Measurements from ENCODE around the gene SLC12A8. TPM values are rescaled to one million over a fixed set of nuclear protein-coding genes. Genes with fewer than 3 reads are reported as not detected.
A peak's percentile ranks its signal among the peaks of the same experiment; 100 is the strongest.

SLC12A8 gene
- total RNA-seq, 1 experiment from 2014 or later: 30.7 TPM

DNA sequence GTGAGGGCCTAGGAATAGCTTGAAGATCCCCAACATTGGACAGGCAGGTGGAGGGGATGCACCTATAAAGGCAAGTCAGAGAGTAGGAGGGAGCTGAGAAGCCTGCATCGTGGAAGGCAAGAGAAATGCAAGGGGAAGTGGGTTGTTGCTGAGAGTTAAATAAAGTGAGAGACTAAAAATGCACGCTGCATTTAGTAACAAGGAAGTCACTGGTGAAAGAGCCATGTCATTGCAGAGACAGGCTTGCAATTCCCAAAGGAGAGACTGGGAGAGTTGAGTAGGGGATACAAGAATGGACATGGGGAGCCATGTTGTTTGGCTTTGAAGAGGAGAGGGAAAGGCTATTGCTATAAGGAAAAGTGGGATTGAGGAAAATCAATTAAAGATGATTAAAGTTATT, 79.7 kb downstream of the SLC12A8 start:
- intact Hi-C loops (cut with micrococcal nuclease; ENCODE audit: unreplicated experiment): no loop called here
- DNase-seq: no peak
- H3K79me2 ChIP-seq (ENCODE audit: low read depth): no peaks in the 10 kb centered on the region
- H4K20me1 ChIP-seq (ENCODE audit: insufficient read depth): no peaks in the 10 kb centered on the region
- no peak overlapping the region for H2AFZ ChIP-seq
- ChIA-PET POLR2A (ENCODE audit: unreplicated experiment) (interaction anchor here (0.6 kb wide), 1 partner anchor 82 kb away, joined by 17 read pairs; no protein-coding TSS in a partner anchor), CTCF (no interaction called here)
- no peak overlapping the region for H3K4me2 ChIP-seq
- no peak overlapping the region for H3K4me3 ChIP-seq
- H3K9me3 ChIP-seq (ENCODE audit: insufficient read depth, low read depth): no peaks in the 10 kb centered on the region
- H3K36me3 ChIP-seq (ENCODE audit: low read depth): no peaks in the 10 kb centered on the region
- H3K9me2 ChIP-seq (ENCODE audit: insufficient read depth): no peaks in the 10 kb centered on the region
- peaks cover 24% of the 10 kb centered on the region for H3F3A ChIP-seq (ENCODE audit: insufficient read depth, low read depth)
- H3K4me1 ChIP-seq (replicated peaks; ENCODE audit: insufficient read depth): peaks cover 39% of the 10 kb centered on the region
- no peaks in the 10 kb centered on the region for H3K27me3 ChIP-seq (ENCODE audit: insufficient read depth, low read depth)
- BruUV-seq (replicated peaks): no TSS peak
- no peak overlapping the region for H3K27ac ChIP-seq
- no peak for TF ChIP-seq EZH2 (IDR thresholded peaks at IDR 0.05; ENCODE audit: low read depth)
- no peak for TF ChIP-seq CTCF (conservative IDR thresholded peaks at IDR 0.05)

DNA sequence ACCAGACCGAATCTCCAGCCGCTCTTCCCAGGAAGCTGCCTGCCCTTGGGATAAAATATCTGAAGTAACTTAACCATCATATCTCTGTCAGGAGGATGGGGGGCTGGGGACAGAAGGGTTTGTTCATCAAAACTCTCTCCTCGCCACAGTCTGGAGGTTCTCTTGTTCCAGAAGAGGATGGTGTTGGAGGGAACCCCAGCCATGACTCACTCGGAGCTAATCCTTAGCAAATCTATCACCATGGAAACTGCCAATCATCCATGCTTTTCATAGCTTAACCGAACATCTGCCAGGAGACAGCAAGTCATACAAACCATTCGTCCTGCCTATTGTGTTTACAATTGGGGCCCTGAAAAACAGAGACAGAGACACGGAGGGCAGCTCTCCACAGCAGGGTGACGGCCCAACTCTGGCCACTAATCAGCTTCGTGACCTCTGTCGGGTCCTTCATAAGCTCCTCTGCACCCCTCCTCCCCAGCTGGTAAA, 83.0 kb downstream of the SLC12A8 start:
- Histone ChIP-seq H4K20me1 (ENCODE audit: insufficient read depth) (no peaks in the 10 kb centered on the region), H3K36me3 (ENCODE audit: low read depth) (no peaks in the 10 kb centered on the region), H3K27me3 (ENCODE audit: insufficient read depth, low read depth) (no peaks in the 10 kb centered on the region), H3K27ac (peak overlapping the region; percentile 87), H3F3A (ENCODE audit: insufficient read depth, low read depth) (peaks cover 46% of the 10 kb centered on the region), H3K4me1 (replicated peaks; ENCODE audit: insufficient read depth) (peaks cover 53% of the 10 kb centered on the region), H3K4me3 (no peak overlapping the region), H3K9me3 (ENCODE audit: insufficient read depth, low read depth) (no peaks in the 10 kb centered on the region), H2AFZ (no peak overlapping the region), H3K9me2 (ENCODE audit: insufficient read depth) (no peaks in the 10 kb centered on the region), H3K79me2 (ENCODE audit: low read depth) (no peaks in the 10 kb centered on the region), H3K4me2 (peak overlapping the region; percentile 52)
- intact Hi-C loops (cut with micrococcal nuclease; ENCODE audit: unreplicated experiment): loop anchor here (1.0 to 10.0 kb wide), 8 partner anchors 8 to 305 kb away; partner anchors contain the start of gene SLC12A8
- BruUV-seq (replicated peaks): no TSS peak
- peak; percentile 72 to 81 for DNase-seq
- ChIA-PET POLR2A (ENCODE audit: unreplicated experiment) (interaction anchor here (0.6 to 1.7 kb wide), 8 partner anchors 8 to 867 kb away, joined by 3 to 7 read pairs (median 4); no protein-coding TSS in a partner anchor), CTCF (interaction anchor here (0.8 kb wide), 1 partner anchor 36 kb away, joined by 3 read pairs; no protein-coding TSS in a partner anchor)
- TF ChIP-seq EZH2 (IDR thresholded peaks at IDR 0.05; ENCODE audit: low read depth) (no peak), CTCF (conservative IDR thresholded peaks at IDR 0.05) (no peak)

DNA sequence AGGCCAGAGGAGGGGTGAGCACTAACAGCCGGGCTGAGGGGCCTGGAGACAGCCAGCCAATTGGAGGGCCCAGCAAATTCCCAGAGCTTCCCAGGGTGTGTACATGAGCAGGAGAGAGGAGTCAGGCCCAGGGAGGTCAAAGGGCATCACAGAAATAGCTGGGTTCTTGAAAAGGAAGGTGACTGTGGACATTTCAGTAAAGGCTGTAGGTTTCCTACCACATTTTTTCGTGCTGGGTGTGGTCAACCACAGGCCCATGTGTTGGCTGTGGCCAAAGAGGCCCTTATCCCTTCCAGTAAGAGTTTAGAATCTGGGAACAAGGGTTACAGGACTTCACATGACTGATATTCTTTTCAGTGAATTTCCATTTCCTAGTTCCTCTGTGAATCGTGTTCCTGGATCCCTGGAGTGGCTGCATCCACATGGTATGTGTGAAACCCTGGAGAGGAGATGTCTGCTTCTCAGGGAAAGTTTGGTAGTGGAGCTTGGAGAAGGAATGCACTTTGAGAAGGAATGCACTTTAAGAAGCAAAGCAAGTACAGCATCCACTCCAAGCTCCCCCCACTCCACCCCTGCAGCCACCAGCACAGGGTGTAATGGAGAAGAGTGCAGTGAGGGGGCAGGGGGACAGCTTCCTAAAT, 83.6 kb downstream of the SLC12A8 start:
- H3K27ac ChIP-seq: peak overlapping the region; percentile 87
- TF ChIP-seq CTCF (conservative IDR thresholded peaks at IDR 0.05): no peak
- no peak for TF ChIP-seq EZH2 (IDR thresholded peaks at IDR 0.05; ENCODE audit: low read depth)
- no peaks in the 10 kb centered on the region for H4K20me1 ChIP-seq (ENCODE audit: insufficient read depth)
- peak; percentile 86 to 94 for DNase-seq
- H3K4me3 ChIP-seq: no peak overlapping the region
- peak overlapping the region; percentile 52 for H3K4me2 ChIP-seq
- H3K9me2 ChIP-seq (ENCODE audit: insufficient read depth): no peaks in the 10 kb centered on the region
- H3K36me3 ChIP-seq (ENCODE audit: low read depth): no peaks in the 10 kb centered on the region
- intact Hi-C loops (cut with micrococcal nuclease; ENCODE audit: unreplicated experiment): loop anchor here (1.0 to 10.0 kb wide), 8 partner anchors 8 to 306 kb away; partner anchors contain the start of gene SLC12A8
- H3K79me2 ChIP-seq (ENCODE audit: low read depth): no peaks in the 10 kb centered on the region
- BruUV-seq (replicated peaks): TSS peak; percentile 44
- ChIA-PET CTCF (interaction anchor here (0.6 to 0.8 kb wide), 2 partner anchors 15 to 36 kb away, joined by 3 read pairs; no protein-coding TSS in a partner anchor), POLR2A (ENCODE audit: unreplicated experiment) (interaction anchor here (0.6 to 1.7 kb wide), 8 partner anchors 11 to 866 kb away, joined by 3 to 7 read pairs (median 4); partner anchors contain the start of gene SLC12A8)
- peaks cover 53% of the 10 kb centered on the region for H3K4me1 ChIP-seq (replicated peaks; ENCODE audit: insufficient read depth)
- H3K9me3 ChIP-seq (ENCODE audit: insufficient read depth, low read depth): no peaks in the 10 kb centered on the region
- H3F3A ChIP-seq (ENCODE audit: insufficient read depth, low read depth): peaks cover 46% of the 10 kb centered on the region
- no peak overlapping the region for H2AFZ ChIP-seq
- no peaks in the 10 kb centered on the region for H3K27me3 ChIP-seq (ENCODE audit: insufficient read depth, low read depth)

Measured in PC-9 (cell line).